K562 (cell line): Measurements from ENCODE around the gene TOM1L2. TPM values are rescaled to one million over a fixed set of nuclear protein-coding genes. Genes with fewer than 3 reads are reported as not detected.
A peak's percentile ranks its signal among the peaks of the same experiment; 100 is the strongest.

ENCODE experiments used
- CC2D1A ChIP-seq: fragments of 450-650 bp; IDR thresholded peaks from 2 replicates; pipeline ENCODE4 v1.6.1; 2017; ENCODE audit warnings: mild to moderate bottlenecking
- MAFG ChIP-seq: fragments of 450-650 bp; conservative IDR thresholded peaks from 2 replicates; pipeline ENCODE4 v1.6.1; 2016; ENCODE audit warnings: missing genetic modification characterization, missing compliant biosample characterization
- MAX ChIP-seq: sonication (generic); formaldehyde crosslinking; IDR thresholded peaks from 2 replicates; pipeline ENCODE4 v1.9.0; 2022; ENCODE audit warnings: mild to moderate bottlenecking, missing genetic modification reagents
- PHB ChIP-seq: fragments of 250-450 bp; sonication (Bioruptor Pico); IDR thresholded peaks from 2 replicates; pipeline ENCODE4 v1.5.0; 2021
- POLR2A ChIP-seq: fragments of 450-650 bp; conservative IDR thresholded peaks from 2 replicates; pipeline ENCODE4 v1.6.1; 2016
- POLR2G ChIP-seq: fragments of 200-400 bp; formaldehyde crosslinking; IDR thresholded peaks from 2 replicates; pipeline ENCODE4 v1.6.1; 2017; ENCODE audit warnings: low read depth, mild to moderate bottlenecking, antibody characterized with exemption, low read length, moderate library complexity
- RBBP5 ChIP-seq: fragments of 200-600 bp; sonication (generic); IDR thresholded peaks from 2 replicates; pipeline ENCODE4 v1.6.1; 2012; ENCODE audit warnings: borderline replicate concordance, mild to moderate bottlenecking, low read length, control low read depth, inconsistent platforms; ENCODE audit not compliant: insufficient read depth, poor library complexity, severe bottlenecking
- RBM22 ChIP-seq: fragments of 200-400 bp; formaldehyde crosslinking; IDR thresholded peaks from 2 replicates; pipeline ENCODE4 v1.6.1; 2018; ENCODE audit warnings: low read length, low read depth; ENCODE audit not compliant: poor library complexity, severe bottlenecking
- SRF ChIP-seq, 2 experiments: fragments of 250-450, 450-650 bp in 1 of 2; sonication (Bioruptor Pico) in 1 of 2; sonication (generic) in 1 of 2; formaldehyde crosslinking; IDR thresholded peaks; 2 replicates each; pipeline versions ENCODE4 v1.5.0 to v1.5.1; 2020 to 2022; ENCODE audit warnings: mild to moderate bottlenecking in 1 of 2, missing genetic modification reagents in 1 of 2
- SUPT5H ChIP-seq: fragments of 450-650 bp; IDR thresholded peaks from 2 replicates; pipeline ENCODE4 v1.6.1; 2016
- TBL1XR1 ChIP-seq, 2 experiments: IDR thresholded peaks; 2 replicates each; pipeline ENCODE4 v1.6.1; 2012; ENCODE audit warnings: improper control_type of control experiment in 2 of 2, low read length in 2 of 2, mild to moderate bottlenecking in 1 of 2
- TEAD4 ChIP-seq, 2 experiments: sonication (generic) in 1 of 2; formaldehyde crosslinking in 1 of 2; IDR thresholded peaks; 2 replicates each; pipeline versions ENCODE4 v1.6.1 to v1.8.0; 2012 to 2022; ENCODE audit warnings: borderline replicate concordance in 1 of 2, inconsistent platforms in 1 of 2, low read length in 1 of 2, mild to moderate bottlenecking in 1 of 2, missing genetic modification reagents in 1 of 2
- THRAP3 ChIP-seq: fragments of 450-650 bp; IDR thresholded peaks from 2 replicates; pipeline ENCODE4 v1.6.1; 2016; ENCODE audit warnings: mild to moderate bottlenecking, inconsistent platforms, borderline replicate concordance
- VEZF1 ChIP-seq: fragments of 200-800 bp; sonication (Bioruptor generic); IDR thresholded peaks from 2 replicates; pipeline ENCODE4 v1.6.1; 2017; ENCODE audit warnings: missing genetic modification characterization, missing compliant biosample characterization
- ZFP1 ChIP-seq: fragments of 450-650 bp; formaldehyde crosslinking; IDR thresholded peaks from 2 replicates; pipeline ENCODE4 v1.4.0; 2020; ENCODE audit warnings: mild to moderate bottlenecking, mixed read lengths
- ZNF146 ChIP-seq: IDR thresholded peaks from one replicate; pipeline ENCODE4 v1.6.1; 2018; ENCODE audit warnings: missing compliant biosample characterization; ENCODE audit not compliant: unreplicated experiment
- ZNF445 ChIP-seq: fragments of 250-450 bp; sonication (Bioruptor Pico); IDR thresholded peaks from 2 replicates; pipeline ENCODE4 v1.4.0; 2020; ENCODE audit warnings: low read depth, mild to moderate bottlenecking, moderate library complexity
- ZNF583 ChIP-seq: fragments of 250-450 bp; sonication (Bioruptor Pico); IDR thresholded peaks from 2 replicates; pipeline ENCODE4 v1.4.0; 2020
- ZNF707 ChIP-seq: fragments of 250-450 bp; sonication (Bioruptor Pico); conservative IDR thresholded peaks from 2 replicates; pipeline ENCODE4 v1.8.0; 2022; ENCODE audit warnings: inconsistent platforms, mild to moderate bottlenecking, moderate library complexity
- ZNF830 ChIP-seq: fragments of 250-450 bp; sonication (Bioruptor Pico); IDR thresholded peaks from 2 replicates; pipeline ENCODE4 v1.5.0; 2021; ENCODE audit warnings: mild to moderate bottlenecking
- polyA plus RNA-seq, 8 experiments: library from polyadenylated mRNA; depleted of rRNA in 4 of 8; stranded (reverse) in 5 of 8; unstranded in 3 of 8; fragments of >200 nt; fragmentation: Nextera tagmentation in 2 of 8; fragmentation: Illumina TruSeq in 1 of 8; extraction: Ambion mirVana in 2 of 8; extraction: Trizol in 1 of 8; gene quantifications; 2 replicates each; pipeline versions ENCODE4 v1.2.1 to v1.2.3, GENCODE V29; 2011 to 2014; ENCODE audit warnings: inconsistent platforms in 1 of 8, missing spikeins in 1 of 8
- total RNA-seq, 7 experiments: library from RNA; depleted of rRNA in 6 of 7; stranded (reverse); fragments of >200 nt in 6 of 7; fragmentation: Illumina TruSeq in 2 of 7; extraction: Trizol in 2 of 7; gene quantifications; 2 replicates each; pipeline versions ENCODE4 v1.2.1 to v1.2.3, GENCODE V29; 2011 to 2021; ENCODE audit warnings: low replicate concordance in 1 of 7
- TF ChIP-seq, protein P1 (sequence below): fragments of 450-650 bp; IDR thresholded peaks from one replicate; pipeline ENCODE4 v1.6.1; 2018; ENCODE audit warnings: mild to moderate bottlenecking, moderate library complexity; ENCODE audit not compliant: partially characterized antibody
- TF ChIP-seq, protein P2 (sequence below): fragments of 450-650 bp; formaldehyde crosslinking; IDR thresholded peaks from 2 replicates; pipeline ENCODE4 v1.4.0; 2020; ENCODE audit warnings: mild to moderate bottlenecking
- TF ChIP-seq, protein P3 (sequence below): sonication (generic); IDR thresholded peaks from 2 replicates; pipeline ENCODE4 v1.6.1; 2016
- TF ChIP-seq, protein P4 (sequence below): fragments of 250-450 bp; sonication (Bioruptor Pico); IDR thresholded peaks from 2 replicates; pipeline ENCODE4 v1.4.0; 2020; ENCODE audit warnings: mild to moderate bottlenecking, moderate library complexity

Gene TOM1L2
- total and polyA plus RNA-seq, 9 of the 15 experiments (the other 6 are each of a cell fraction or from before 2014, with no cell fraction given) = 0.07 to 6.0 (median 2.5) TPM

DNA sequence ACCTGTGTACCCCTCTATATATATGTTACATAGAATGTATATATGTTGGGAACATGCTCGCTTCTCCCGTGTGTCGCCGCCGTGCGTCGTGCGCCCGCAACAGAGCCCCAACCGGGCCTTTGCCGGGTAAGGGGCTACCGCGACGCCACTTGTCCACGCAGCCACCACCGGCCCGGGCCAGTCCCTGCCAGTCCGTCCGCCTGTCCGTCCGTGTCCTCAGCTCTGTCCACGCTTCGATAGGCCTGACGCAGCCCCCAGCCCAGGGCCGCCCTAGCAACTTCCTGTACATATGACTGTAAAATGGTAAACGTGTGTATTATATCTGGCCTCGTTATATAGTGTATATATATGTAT, 161.3 kb downstream of the TOM1L2 start (continued):
- TF ChIP-seq MAX (CRISPR knock-in tag) (no peak), MAFG (tag) (no peak), RBBP5 (no peak), ZNF583 (CRISPR knock-in tag) (no peak), ZNF146 (CRISPR knock-in tag) (no peak), CC2D1A (no peak), POLR2G (peak; percentile 16), TEAD4 (IDR thresholded peaks at IDR 0.05; ENCODE audit: low read length) (no peak), TEAD4 (CRISPR knock-in tag; IDR thresholded peaks at IDR 0.05; ENCODE audit: borderline replicate concordance) (no peak), TBL1XR1 (IDR thresholded peaks at IDR 0.05; ENCODE audit: low read length in 2 of 2) (no peak), SRF (CRISPR knock-in tag; IDR thresholded peaks at IDR 0.05) (no peak), ZNF707 (CRISPR knock-in tag) (no peak), ZFP1 (CRISPR knock-in tag) (no peak), THRAP3 (no peak), VEZF1 (CRISPR knock-in tag) (no peak), ZNF445 (no peak), PHB (CRISPR knock-in tag) (no peak), POLR2A (peak; percentile 9; the same call in 1 of the 2 replicates), RBM22 (peak; percentile 61), ZNF830 (CRISPR knock-in tag) (no peak), SUPT5H (peak; percentile 14)
- TF ChIP-seq, protein P1, sequence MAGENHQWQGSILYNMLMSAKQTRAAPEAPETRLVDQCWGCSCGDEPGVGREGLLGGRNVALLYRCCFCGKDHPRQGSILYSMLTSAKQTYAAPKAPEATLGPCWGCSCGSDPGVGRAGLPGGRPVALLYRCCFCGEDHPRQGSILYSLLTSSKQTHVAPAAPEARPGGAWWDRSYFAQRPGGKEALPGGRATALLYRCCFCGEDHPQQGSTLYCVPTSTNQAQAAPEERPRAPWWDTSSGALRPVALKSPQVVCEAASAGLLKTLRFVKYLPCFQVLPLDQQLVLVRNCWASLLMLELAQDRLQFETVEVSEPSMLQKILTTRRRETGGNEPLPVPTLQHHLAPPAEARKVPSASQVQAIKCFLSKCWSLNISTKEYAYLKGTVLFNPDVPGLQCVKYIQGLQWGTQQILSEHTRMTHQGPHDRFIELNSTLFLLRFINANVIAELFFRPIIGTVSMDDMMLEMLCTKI = no peak
- TF ChIP-seq, protein P2, sequence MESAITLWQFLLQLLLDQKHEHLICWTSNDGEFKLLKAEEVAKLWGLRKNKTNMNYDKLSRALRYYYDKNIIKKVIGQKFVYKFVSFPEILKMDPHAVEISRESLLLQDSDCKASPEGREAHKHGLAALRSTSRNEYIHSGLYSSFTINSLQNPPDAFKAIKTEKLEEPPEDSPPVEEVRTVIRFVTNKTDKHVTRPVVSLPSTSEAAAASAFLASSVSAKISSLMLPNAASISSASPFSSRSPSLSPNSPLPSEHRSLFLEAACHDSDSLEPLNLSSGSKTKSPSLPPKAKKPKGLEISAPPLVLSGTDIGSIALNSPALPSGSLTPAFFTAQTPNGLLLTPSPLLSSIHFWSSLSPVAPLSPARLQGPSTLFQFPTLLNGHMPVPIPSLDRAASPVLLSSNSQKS (CRISPR knock-in tag) = no peak
- TF ChIP-seq, protein P3, sequence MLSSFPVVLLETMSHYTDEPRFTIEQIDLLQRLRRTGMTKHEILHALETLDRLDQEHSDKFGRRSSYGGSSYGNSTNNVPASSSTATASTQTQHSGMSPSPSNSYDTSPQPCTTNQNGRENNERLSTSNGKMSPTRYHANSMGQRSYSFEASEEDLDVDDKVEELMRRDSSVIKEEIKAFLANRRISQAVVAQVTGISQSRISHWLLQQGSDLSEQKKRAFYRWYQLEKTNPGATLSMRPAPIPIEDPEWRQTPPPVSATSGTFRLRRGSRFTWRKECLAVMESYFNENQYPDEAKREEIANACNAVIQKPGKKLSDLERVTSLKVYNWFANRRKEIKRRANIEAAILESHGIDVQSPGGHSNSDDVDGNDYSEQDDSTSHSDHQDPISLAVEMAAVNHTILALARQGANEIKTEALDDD = no peak
- TF ChIP-seq, protein P4, sequence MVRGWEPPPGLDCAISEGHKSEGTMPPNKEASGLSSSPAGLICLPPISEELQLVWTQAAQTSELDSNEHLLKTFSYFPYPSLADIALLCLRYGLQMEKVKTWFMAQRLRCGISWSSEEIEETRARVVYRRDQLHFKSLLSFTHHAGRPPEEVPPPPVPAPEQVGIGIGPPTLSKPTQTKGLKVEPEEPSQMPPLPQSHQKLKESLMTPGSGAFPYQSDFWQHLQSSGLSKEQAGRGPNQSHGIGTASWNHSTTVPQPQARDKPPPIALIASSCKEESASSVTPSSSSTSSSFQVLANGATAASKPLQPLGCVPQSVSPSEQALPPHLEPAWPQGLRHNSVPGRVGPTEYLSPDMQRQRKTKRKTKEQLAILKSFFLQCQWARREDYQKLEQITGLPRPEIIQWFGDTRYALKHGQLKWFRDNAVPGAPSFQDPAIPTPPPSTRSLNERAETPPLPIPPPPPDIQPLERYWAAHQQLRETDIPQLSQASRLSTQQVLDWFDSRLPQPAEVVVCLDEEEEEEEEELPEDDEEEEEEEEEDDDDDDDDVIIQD (CRISPR knock-in tag) = no peak
